K562 (cell line): ENCODE data around the gene EPHX1. TPM values are rescaled to one million over a fixed set of nuclear protein-coding genes. Genes with fewer than 3 reads are reported as not detected.
A peak's percentile ranks its signal among the peaks of the same experiment; 100 is the strongest.

Experiments used
- DNMT1 ChIP-seq: fragments of 450-650 bp; IDR thresholded peaks from 2 replicates; pipeline ENCODE4 v1.6.1; 2016; ENCODE audit warnings: antibody characterized with exemption, mild to moderate bottlenecking
- ELF2 ChIP-seq: fragments of 250-450 bp; sonication (Bioruptor Pico); IDR thresholded peaks from 2 replicates; pipeline ENCODE4 v1.5.0; 2021; ENCODE audit warnings: mild to moderate bottlenecking
- GATAD2A ChIP-seq: fragments of 450-650 bp; IDR thresholded peaks from 2 replicates; pipeline ENCODE4 v1.6.1; 2017
- HCFC1 ChIP-seq: IDR thresholded peaks from 2 replicates; pipeline ENCODE4 v1.6.1; 2012; ENCODE audit warnings: low read depth, low read length, improper control_type of control experiment
- HLTF ChIP-seq: fragments of 450-650 bp; IDR thresholded peaks from 2 replicates; pipeline ENCODE4 v1.6.1; 2016
- IRF2 ChIP-seq: sonication (generic); formaldehyde crosslinking; IDR thresholded peaks from 2 replicates; pipeline ENCODE4 v1.8.1; 2022; ENCODE audit warnings: mild to moderate bottlenecking, missing genetic modification reagents
- NRF1 ChIP-seq, 2 experiments: fragments of 450-650 bp; IDR thresholded peaks in 1 of 2; conservative IDR thresholded peaks in 1 of 2; 2 replicates each; pipeline ENCODE4 v1.6.1; 2014; ENCODE audit warnings: mild to moderate bottlenecking in 2 of 2
- TCF3 ChIP-seq: sonication (generic); formaldehyde crosslinking; IDR thresholded peaks from 2 replicates; pipeline ENCODE4 v1.4.0; 2020; ENCODE audit warnings: mild to moderate bottlenecking, missing genetic modification reagents
- ZBTB17 ChIP-seq: fragments of 450-650 bp; formaldehyde crosslinking; IDR thresholded peaks from 2 replicates; pipeline ENCODE4 v1.4.0; 2020; ENCODE audit warnings: mild to moderate bottlenecking
- ZEB2 ChIP-seq: fragments of 450-650 bp; IDR thresholded peaks from 2 replicates; pipeline ENCODE4 v1.6.1; 2016
- ZFP1 ChIP-seq: fragments of 450-650 bp; formaldehyde crosslinking; IDR thresholded peaks from 2 replicates; pipeline ENCODE4 v1.4.0; 2020; ENCODE audit warnings: mild to moderate bottlenecking, mixed read lengths
- ZKSCAN1 ChIP-seq: fragments of 150-350 bp; IDR thresholded peaks from 2 replicates; pipeline ENCODE4 v1.6.1; 2016; ENCODE audit warnings: low read depth, low read length
- ZNF146 ChIP-seq: IDR thresholded peaks from one replicate; pipeline ENCODE4 v1.6.1; 2018; ENCODE audit warnings: missing compliant biosample characterization; ENCODE audit not compliant: unreplicated experiment
- ZNF717 ChIP-seq: fragments of 250-450 bp; sonication (Bioruptor Pico); IDR thresholded peaks from 2 replicates; pipeline ENCODE4 v1.5.0; 2021
- ZSCAN32 ChIP-seq: fragments of 450-650 bp; formaldehyde crosslinking; IDR thresholded peaks from 2 replicates; pipeline ENCODE4 v1.4.0; 2020; ENCODE audit warnings: mild to moderate bottlenecking, moderate library complexity
- polyA plus RNA-seq, 8 experiments: library from polyadenylated mRNA; depleted of rRNA in 4 of 8; stranded (reverse) in 5 of 8; unstranded in 3 of 8; fragments of >200 nt; fragmentation: Nextera tagmentation in 2 of 8; fragmentation: Illumina TruSeq in 1 of 8; extraction: Ambion mirVana in 2 of 8; extraction: Trizol in 1 of 8; gene quantifications; 2 replicates each; pipeline versions ENCODE4 v1.2.1 to v1.2.3, GENCODE V29; 2011 to 2014; ENCODE audit warnings: inconsistent platforms in 1 of 8, missing spikeins in 1 of 8
- total RNA-seq, 7 experiments: library from RNA; depleted of rRNA in 6 of 7; stranded (reverse); fragments of >200 nt in 6 of 7; fragmentation: Illumina TruSeq in 2 of 7; extraction: Trizol in 2 of 7; gene quantifications; 2 replicates each; pipeline versions ENCODE4 v1.2.1 to v1.2.3, GENCODE V29; 2011 to 2021; ENCODE audit warnings: low replicate concordance in 1 of 7
- TF ChIP-seq, protein P1 (sequence below): fragments of 450-650 bp; IDR thresholded peaks from one replicate; pipeline ENCODE4 v1.6.1; 2018; ENCODE audit warnings: mild to moderate bottlenecking, moderate library complexity; ENCODE audit not compliant: partially characterized antibody
- TF ChIP-seq, protein P2 (sequence below): fragments of 450-650 bp; IDR thresholded peaks from 2 replicates; pipeline ENCODE4 v1.6.1; 2016; ENCODE audit warnings: missing biosample characterization, missing genetic modification characterization
- TF ChIP-seq, protein P3 (sequence below), 2 experiments: fragments of 150-350 bp in 1 of 2; IDR thresholded peaks; 2 replicates each; pipeline ENCODE4 v1.6.1; 2012 to 2016; ENCODE audit warnings: low read depth in 2 of 2, low read length in 2 of 2, mild to moderate bottlenecking in 1 of 2, moderate library complexity in 1 of 2
- TF ChIP-seq, protein P4 (sequence below): fragments of 450-650 bp; formaldehyde crosslinking; IDR thresholded peaks from 2 replicates; pipeline ENCODE4 v1.4.0; 2022; ENCODE audit warnings: missing genetic modification characterization
- TF ChIP-seq, protein P5 (sequence below): fragments of 250-450 bp; sonication (Bioruptor Pico); IDR thresholded peaks from 2 replicates; pipeline ENCODE4 v1.5.0; 2020; ENCODE audit warnings: mild to moderate bottlenecking, borderline replicate concordance

The EPHX1 gene
- total and polyA plus RNA-seq, 9 of the 15 experiments (the other 6 are each of a cell fraction or from before 2014, with no cell fraction given) = 0.21 to 27.0 (median 6.7) TPM

DNA sequence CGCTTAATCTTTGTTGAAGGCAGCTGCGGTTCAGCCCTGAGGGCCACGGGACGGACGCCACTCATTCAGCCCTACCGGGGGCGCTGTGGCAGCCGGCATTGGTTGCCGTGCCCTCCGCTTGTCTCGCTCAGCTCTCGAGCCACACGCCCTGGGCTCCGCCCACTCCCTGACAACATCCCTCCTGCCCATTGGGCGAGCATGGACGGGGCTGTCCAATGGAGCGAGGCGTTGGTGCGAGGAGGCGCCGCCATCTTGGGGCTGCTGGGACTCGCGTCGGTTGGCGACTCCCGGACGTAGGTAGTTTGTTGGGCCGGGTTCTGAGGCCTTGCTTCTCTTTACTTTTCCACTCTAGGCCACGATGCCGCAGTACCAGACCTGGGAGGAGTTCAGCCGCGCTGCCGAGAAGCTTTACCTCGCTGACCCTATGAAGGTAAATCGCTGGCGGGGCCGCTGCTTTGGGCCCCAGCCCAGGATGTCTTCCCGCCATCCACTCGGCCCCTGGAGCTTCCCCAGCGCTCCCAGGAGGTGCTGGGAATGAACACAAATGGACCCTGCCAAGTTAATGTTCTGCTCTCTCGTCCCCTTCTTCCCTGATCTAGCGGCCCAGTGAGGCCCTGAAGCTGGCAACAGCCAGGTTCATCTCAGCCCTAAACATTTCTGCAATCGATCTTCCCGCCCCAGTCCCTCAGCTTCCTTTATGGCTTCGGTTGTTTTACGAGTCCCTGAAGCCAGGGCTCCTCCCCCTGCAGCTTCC is 32.2 kb upstream of the EPHX1 start, which contains the start of gene SRP9 (continued):
- TF ChIP-seq, protein P1, sequence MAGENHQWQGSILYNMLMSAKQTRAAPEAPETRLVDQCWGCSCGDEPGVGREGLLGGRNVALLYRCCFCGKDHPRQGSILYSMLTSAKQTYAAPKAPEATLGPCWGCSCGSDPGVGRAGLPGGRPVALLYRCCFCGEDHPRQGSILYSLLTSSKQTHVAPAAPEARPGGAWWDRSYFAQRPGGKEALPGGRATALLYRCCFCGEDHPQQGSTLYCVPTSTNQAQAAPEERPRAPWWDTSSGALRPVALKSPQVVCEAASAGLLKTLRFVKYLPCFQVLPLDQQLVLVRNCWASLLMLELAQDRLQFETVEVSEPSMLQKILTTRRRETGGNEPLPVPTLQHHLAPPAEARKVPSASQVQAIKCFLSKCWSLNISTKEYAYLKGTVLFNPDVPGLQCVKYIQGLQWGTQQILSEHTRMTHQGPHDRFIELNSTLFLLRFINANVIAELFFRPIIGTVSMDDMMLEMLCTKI = no peak
- TF ChIP-seq, protein P2, sequence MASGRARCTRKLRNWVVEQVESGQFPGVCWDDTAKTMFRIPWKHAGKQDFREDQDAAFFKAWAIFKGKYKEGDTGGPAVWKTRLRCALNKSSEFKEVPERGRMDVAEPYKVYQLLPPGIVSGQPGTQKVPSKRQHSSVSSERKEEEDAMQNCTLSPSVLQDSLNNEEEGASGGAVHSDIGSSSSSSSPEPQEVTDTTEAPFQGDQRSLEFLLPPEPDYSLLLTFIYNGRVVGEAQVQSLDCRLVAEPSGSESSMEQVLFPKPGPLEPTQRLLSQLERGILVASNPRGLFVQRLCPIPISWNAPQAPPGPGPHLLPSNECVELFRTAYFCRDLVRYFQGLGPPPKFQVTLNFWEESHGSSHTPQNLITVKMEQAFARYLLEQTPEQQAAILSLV (tag) = no peak
- TF ChIP-seq ZNF146 (CRISPR knock-in tag) (no peak), ZKSCAN1 (peak; percentile 73; the same call in 1 of the 2 replicates), HCFC1 (peak; percentile 80), ZBTB17 (CRISPR knock-in tag) (peak; percentile 78), ZFP1 (CRISPR knock-in tag) (no peak), DNMT1 (no peak), ELF2 (CRISPR knock-in tag) (peak; percentile 74; the same call in 1 of the 2 replicates), IRF2 (no peak), NRF1 (conservative IDR thresholded peaks at IDR 0.05 in 1 of 2, IDR thresholded peaks at IDR 0.05 in 1 of 2) (peak; percentile 62 to 66), ZEB2 (peak; percentile 5; the same call in 1 of the 2 replicates), GATAD2A (0 out of 2 replicates have a peak, but pooled peaks have one; percentile 57), ZNF717 (0 out of 2 replicates have a peak, but pooled peaks have one; percentile 62), TCF3 (CRISPR knock-in tag) (peak; percentile 51; the same call in 1 of the 2 replicates), HLTF (no peak), ZSCAN32 (CRISPR knock-in tag) (peak; percentile 33; the same call in 1 of the 2 replicates)
- TF ChIP-seq, protein P3, sequence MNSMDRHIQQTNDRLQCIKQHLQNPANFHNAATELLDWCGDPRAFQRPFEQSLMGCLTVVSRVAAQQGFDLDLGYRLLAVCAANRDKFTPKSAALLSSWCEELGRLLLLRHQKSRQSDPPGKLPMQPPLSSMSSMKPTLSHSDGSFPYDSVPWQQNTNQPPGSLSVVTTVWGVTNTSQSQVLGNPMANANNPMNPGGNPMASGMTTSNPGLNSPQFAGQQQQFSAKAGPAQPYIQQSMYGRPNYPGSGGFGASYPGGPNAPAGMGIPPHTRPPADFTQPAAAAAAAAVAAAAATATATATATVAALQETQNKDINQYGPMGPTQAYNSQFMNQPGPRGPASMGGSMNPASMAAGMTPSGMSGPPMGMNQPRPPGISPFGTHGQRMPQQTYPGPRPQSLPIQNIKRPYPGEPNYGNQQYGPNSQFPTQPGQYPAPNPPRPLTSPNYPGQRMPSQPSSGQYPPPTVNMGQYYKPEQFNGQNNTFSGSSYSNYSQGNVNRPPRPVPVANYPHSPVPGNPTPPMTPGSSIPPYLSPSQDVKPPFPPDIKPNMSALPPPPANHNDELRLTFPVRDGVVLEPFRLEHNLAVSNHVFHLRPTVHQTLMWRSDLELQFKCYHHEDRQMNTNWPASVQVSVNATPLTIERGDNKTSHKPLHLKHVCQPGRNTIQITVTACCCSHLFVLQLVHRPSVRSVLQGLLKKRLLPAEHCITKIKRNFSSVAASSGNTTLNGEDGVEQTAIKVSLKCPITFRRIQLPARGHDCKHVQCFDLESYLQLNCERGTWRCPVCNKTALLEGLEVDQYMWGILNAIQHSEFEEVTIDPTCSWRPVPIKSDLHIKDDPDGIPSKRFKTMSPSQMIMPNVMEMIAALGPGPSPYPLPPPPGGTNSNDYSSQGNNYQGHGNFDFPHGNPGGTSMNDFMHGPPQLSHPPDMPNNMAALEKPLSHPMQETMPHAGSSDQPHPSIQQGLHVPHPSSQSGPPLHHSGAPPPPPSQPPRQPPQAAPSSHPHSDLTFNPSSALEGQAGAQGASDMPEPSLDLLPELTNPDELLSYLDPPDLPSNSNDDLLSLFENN (IDR thresholded peaks at IDR 0.05; ENCODE audit: low read depth in 2 of 2, low read length in 2 of 2) = no peak; a peak in 1 of 4 replicates
- TF ChIP-seq, protein P4, sequence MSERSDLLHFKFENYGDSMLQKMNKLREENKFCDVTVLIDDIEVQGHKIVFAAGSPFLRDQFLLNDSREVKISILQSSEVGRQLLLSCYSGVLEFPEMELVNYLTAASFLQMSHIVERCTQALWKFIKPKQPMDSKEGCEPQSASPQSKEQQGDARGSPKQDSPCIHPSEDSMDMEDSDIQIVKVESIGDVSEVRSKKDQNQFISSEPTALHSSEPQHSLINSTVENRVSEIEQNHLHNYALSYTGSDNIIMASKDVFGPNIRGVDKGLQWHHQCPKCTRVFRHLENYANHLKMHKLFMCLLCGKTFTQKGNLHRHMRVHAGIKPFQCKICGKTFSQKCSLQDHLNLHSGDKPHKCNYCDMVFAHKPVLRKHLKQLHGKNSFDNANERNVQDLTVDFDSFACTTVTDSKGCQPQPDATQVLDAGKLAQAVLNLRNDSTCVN (CRISPR knock-in tag) = no peak
- TF ChIP-seq, protein P5, sequence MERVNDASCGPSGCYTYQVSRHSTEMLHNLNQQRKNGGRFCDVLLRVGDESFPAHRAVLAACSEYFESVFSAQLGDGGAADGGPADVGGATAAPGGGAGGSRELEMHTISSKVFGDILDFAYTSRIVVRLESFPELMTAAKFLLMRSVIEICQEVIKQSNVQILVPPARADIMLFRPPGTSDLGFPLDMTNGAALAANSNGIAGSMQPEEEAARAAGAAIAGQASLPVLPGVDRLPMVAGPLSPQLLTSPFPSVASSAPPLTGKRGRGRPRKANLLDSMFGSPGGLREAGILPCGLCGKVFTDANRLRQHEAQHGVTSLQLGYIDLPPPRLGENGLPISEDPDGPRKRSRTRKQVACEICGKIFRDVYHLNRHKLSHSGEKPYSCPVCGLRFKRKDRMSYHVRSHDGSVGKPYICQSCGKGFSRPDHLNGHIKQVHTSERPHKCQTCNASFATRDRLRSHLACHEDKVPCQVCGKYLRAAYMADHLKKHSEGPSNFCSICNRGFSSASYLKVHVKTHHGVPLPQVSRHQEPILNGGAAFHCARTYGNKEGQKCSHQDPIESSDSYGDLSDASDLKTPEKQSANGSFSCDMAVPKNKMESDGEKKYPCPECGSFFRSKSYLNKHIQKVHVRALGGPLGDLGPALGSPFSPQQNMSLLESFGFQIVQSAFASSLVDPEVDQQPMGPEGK = no peak
